Activated CD4-positive, alpha-beta memory T cell treated with anti-CD3 and anti-CD28 coated beads, Interleukin-2, amount 10 ng/mL, durations not matched to agents 7 days and 5 days (primary cell): Measurements from ENCODE around the gene FOXP1. TPM values are rescaled to one million over a fixed set of nuclear protein-coding genes. Genes with fewer than 3 reads are reported as not detected.
"Not testable (repeated sequence)": the region's sequence is repeated elsewhere in the genome, so short reads cannot be mapped to it uniquely, and the experiment has no call there.

Experiments
- CTCF ChIA-PET: fragments of 350-600 bp; sonication (Branson Sonifier 250); formaldehyde crosslinking; loops from one replicate; lab custom pipeline; 2021; ENCODE audit warnings: antibody characterized with exemption, inconsistent platforms; lab: Charles Lee
- POLR2A ChIA-PET: fragments of 350-600 bp; sonication (Branson Sonifier 250); formaldehyde crosslinking; loops from one replicate; lab custom pipeline; 2021; ENCODE audit warnings: antibody characterized with exemption; lab: Charles Lee
- DNase-seq: peaks from one replicate; pipeline ENCODE4 v3.0.0-alpha.2; 2020
- H3K27ac Mint-ChIP-seq: one replicate; pipeline ENCODE4 v1.8.0; 2021; ENCODE audit warnings: mild to moderate bottlenecking, mixed read lengths
- H3K27me3 Mint-ChIP-seq: one replicate; pipeline ENCODE4 v1.8.0; 2021; ENCODE audit warnings: mixed read lengths
- H3K36me3 Mint-ChIP-seq: one replicate; pipeline ENCODE4 v1.8.0; 2021; ENCODE audit warnings: low read depth, mixed read lengths
- H3K4me1 Mint-ChIP-seq: one replicate; pipeline ENCODE4 v1.8.0; 2021; ENCODE audit warnings: mixed read lengths
- H3K4me3 Mint-ChIP-seq: one replicate; pipeline ENCODE4 v1.8.0; 2021; ENCODE audit warnings: mild to moderate bottlenecking, mixed read lengths
- H3K9me3 Mint-ChIP-seq: one replicate; pipeline ENCODE4 v1.8.0; 2021; ENCODE audit warnings: mixed read lengths
- total RNA-seq, 2 experiments: library from RNA; stranded (reverse); gene quantifications; one replicate each; pipeline ENCODE4 v1.2.3, GENCODE V29; 2021

FOXP1 gene
- total RNA-seq, 2 experiments from 2014 or later, result 71.3 to 76.9 TPM

DNA sequence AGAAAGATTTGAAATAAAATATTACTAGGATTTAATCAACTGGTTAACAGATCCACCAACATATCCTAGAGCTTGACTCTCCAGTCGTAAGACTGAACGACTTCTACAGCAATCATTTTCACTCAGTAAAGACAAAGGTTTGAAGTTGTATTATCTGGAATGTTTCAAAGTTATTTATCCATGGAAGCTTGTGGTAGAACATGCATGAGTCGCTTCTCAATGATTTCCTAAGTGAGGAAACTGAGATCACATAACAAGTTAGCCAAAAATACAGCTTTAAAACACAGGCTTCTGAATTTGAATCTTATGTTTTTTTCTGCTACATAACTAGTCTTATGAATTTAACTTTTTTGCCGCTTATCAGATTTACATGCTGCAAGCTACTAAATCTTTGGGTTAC is 241.8 kb downstream of the FOXP1 start:
- H3K4me3 Mint-ChIP-seq, result no peak overlapping the region
- H3K27ac Mint-ChIP-seq, result no peak overlapping the region
- H3K27me3 Mint-ChIP-seq, result no peaks in the 10 kb centered on the region
- peaks cover 5% of the 10 kb centered on the region for H3K9me3 Mint-ChIP-seq
- CTCF ChIA-PET, result no interaction called here
- POLR2A ChIA-PET, result no interaction called here
- peaks cover 3% of the 10 kb centered on the region for H3K36me3 Mint-ChIP-seq
- DNase-seq, result no peak
- H3K4me1 Mint-ChIP-seq, result no peaks in the 10 kb centered on the region

DNA sequence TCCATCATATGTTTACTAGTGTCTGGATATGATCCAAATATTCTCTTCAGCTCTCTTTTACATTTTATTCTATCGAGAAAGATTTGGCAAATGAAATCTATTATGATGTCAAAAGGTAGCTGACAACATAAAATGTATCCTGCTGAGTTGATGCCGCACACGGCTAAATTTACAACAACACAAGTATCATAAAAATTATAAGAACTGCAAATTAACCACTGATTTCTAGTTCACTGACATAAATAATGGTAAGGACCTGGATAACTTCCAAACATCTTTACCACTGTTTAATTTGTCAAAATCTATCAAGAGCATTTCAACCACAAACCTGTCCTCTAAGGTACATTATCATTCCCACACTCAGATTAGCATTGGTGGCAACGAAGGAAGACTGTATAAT is 244.5 kb downstream of the FOXP1 start:
- CTCF ChIA-PET, result no interaction called here
- H3K27ac Mint-ChIP-seq, result no peak overlapping the region
- peaks cover 5% of the 10 kb centered on the region for H3K9me3 Mint-ChIP-seq
- H3K27me3 Mint-ChIP-seq, result no peaks in the 10 kb centered on the region
- H3K4me3 Mint-ChIP-seq, result no peak overlapping the region
- no peak for DNase-seq
- peaks cover 3% of the 10 kb centered on the region for H3K36me3 Mint-ChIP-seq
- POLR2A ChIA-PET, result no interaction called here
- no peaks in the 10 kb centered on the region for H3K4me1 Mint-ChIP-seq

DNA sequence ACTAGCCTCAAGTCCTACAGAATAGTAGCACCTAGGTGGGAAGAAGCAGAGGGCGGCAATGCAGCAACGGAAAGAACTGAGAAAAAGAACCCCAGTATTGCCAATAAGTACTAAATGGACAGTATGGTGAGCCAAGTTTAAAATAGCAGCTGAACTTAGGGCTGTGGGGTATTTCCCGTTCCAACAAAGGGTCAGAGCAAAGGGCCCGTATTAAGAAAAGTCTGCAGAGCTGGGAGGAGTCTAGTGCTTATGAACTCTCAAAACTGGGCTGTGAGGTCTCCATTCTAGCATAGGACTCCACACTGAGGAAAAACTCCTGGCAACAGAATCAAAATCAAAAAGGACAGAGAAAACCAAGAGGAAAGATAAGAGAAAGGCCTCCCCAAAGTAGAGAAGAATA is 250.7 kb downstream of the FOXP1 start:
- Mint-ChIP-seq H3K4me3 (no peak overlapping the region), H3K27me3 (no peaks in the 10 kb centered on the region), H3K27ac (no peak overlapping the region), H3K4me1 (no peaks in the 10 kb centered on the region), H3K9me3 (peaks cover 6% of the 10 kb centered on the region), H3K36me3 (peaks cover 12% of the 10 kb centered on the region)
- POLR2A ChIA-PET, result no interaction called here
- no peak for DNase-seq
- CTCF ChIA-PET, result no interaction called here

DNA sequence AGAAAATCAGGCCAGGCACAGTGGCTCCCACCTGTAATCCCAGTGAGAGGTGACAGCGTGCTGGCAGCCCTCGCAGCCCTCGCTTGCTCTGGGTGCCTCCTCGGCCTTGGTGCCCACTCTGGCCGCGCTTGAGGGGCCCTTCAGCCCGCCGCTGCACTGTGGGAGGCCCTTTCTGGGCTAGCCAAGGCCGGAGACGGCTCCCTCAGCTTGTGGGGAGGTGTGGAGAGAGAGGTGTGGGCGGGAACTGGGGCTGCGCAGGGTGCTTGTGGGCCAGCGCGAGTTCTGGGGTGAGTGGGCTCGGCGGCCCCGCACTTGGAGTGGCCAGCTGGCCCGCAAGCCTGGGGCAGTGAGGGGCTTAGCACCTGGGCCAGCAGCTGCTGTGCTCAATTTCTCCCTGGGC is 252.6 kb downstream of the FOXP1 start:
- no peaks in the 10 kb centered on the region for H3K27me3 Mint-ChIP-seq
- ChIA-PET CTCF (no interaction called here), POLR2A (no interaction called here)
- H3K27ac Mint-ChIP-seq, result no peak overlapping the region
- H3K9me3 Mint-ChIP-seq, result peaks cover 6% of the 10 kb centered on the region
- H3K4me3 Mint-ChIP-seq, result no peak overlapping the region
- H3K4me1 Mint-ChIP-seq, result no peaks in the 10 kb centered on the region
- no peak for DNase-seq
- H3K36me3 Mint-ChIP-seq, result peaks cover 12% of the 10 kb centered on the region

DNA sequence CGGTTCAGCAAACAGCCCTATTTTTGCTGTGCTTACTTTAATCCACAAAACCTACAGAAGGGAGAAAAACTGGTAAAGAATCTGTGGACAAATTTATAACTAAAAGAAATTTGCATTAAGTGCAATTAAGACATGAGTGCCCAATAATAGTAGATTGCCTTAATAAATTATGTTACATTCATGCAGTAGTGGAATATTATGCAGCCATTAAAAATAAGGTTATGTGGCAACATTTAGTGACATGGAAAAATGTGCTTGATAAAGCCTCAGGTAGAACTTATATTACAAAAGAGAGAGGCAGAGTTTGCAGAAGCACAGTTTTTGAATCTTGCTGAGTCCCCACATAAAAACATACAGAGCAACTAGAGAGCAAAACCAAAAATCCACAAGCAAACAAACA is 253.0 kb downstream of the FOXP1 start:
- H3K4me3 Mint-ChIP-seq, result no peak overlapping the region
- H3K4me1 Mint-ChIP-seq, result no peaks in the 10 kb centered on the region
- H3K9me3 Mint-ChIP-seq, result peaks cover 6% of the 10 kb centered on the region
- ChIA-PET POLR2A (no interaction called here), CTCF (no interaction called here)
- DNase-seq, result no peak
- no peaks in the 10 kb centered on the region for H3K27me3 Mint-ChIP-seq
- H3K27ac Mint-ChIP-seq, result no peak overlapping the region
- peaks cover 12% of the 10 kb centered on the region for H3K36me3 Mint-ChIP-seq

DNA sequence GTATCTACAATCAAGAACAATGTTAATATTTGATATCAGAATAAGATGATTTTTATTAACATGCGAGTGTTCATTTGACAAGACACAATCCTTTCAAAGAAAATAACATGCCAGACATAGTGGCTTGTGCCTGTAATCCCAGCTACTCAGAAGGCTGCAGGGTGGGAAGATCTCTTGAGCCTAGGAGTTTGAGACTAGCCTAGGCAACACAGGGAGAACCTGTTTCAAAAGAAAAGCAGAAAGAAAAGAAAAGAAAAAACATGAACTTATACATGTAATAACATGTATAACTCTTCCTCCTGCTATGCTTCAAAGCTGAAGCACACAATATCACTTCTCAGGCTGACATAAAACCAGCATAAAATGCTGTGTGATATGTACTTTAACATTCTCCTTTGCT is 253.7 kb downstream of the FOXP1 start:
- H3K27me3 Mint-ChIP-seq, result no peaks in the 10 kb centered on the region
- peaks cover 12% of the 10 kb centered on the region for H3K36me3 Mint-ChIP-seq
- peaks cover 6% of the 10 kb centered on the region for H3K9me3 Mint-ChIP-seq
- POLR2A ChIA-PET, result no interaction called here
- H3K4me1 Mint-ChIP-seq, result no peaks in the 10 kb centered on the region
- CTCF ChIA-PET, result no interaction called here
- no peak for DNase-seq
- no peak overlapping the region for H3K4me3 Mint-ChIP-seq
- H3K27ac Mint-ChIP-seq, result no peak overlapping the region

DNA sequence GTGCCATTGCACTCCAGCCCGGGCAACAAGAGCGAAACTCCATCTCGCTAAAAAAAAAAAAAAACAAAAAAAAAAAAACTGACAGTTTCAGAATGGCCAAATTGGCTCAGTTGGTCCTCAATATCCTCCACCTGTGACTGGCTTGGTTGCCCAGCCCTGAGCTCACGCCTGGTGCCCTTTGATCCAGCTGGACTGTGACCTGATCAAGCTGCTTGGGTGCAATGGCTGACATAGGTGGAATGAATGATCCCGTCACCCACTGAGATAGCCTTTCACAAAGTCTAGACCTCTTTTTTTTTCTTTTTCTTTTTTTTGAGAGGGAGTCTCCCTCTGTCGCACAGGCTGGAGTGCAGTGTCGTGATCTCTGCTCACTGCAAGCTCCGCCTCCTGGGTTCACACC is 254.6 kb downstream of the FOXP1 start:
- H3K9me3 Mint-ChIP-seq, result peaks cover 6% of the 10 kb centered on the region
- no peak for DNase-seq
- H3K4me1 Mint-ChIP-seq, result no peaks in the 10 kb centered on the region
- POLR2A ChIA-PET, result no interaction called here
- H3K27ac Mint-ChIP-seq, result no peak overlapping the region
- H3K4me3 Mint-ChIP-seq, result no peak overlapping the region
- H3K27me3 Mint-ChIP-seq, result no peaks in the 10 kb centered on the region
- H3K36me3 Mint-ChIP-seq, result peaks cover 12% of the 10 kb centered on the region
- CTCF ChIA-PET, result no interaction called here

DNA sequence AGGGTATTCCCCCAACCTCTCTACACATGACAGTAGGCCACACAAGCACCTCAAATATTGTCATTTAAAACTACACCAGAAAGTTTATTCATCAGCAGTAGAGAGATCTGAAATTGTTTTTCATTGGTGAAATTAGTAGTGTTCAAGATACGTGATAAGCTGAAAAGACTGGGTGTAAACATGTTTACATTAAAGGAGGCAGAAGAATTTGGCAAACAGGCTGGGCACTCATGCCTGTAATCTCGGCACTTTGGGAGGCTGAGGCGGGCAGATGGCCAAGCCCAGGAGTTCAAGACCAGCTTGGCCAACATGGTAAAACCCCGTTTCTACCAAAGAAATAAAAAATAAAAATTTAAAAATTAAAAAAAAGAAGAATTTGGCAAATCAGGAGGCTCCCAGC is 255.6 kb downstream of the FOXP1 start:
- no peak for DNase-seq
- ChIA-PET CTCF (no interaction called here), POLR2A (no interaction called here)
- Mint-ChIP-seq H3K4me1 (no peaks in the 10 kb centered on the region), H3K36me3 (peaks cover 12% of the 10 kb centered on the region), H3K27ac (no peak overlapping the region), H3K4me3 (no peak overlapping the region), H3K9me3 (peaks cover 6% of the 10 kb centered on the region), H3K27me3 (no peaks in the 10 kb centered on the region)

DNA sequence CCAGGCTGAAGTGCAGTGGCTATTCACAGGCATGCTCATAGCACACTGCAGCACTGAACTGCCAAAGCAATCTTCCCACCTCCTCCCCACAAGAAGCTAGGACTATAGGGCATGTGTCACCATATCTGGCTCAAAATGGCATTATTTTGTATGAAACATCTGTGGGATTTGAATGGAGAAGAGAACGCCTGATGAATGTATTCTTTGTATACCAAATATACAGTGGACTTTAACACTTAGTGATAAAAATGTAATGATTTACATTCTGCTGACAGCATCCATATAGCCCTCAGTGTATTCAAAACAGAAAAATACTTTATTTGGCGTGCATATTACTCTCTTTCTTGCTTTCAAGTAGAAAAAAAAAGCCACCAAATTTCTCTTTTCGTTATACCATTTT is 257.8 kb downstream of the FOXP1 start:
- DNase-seq, result no peak
- Mint-ChIP-seq H3K9me3 (peaks cover 4% of the 10 kb centered on the region), H3K4me3 (no peak overlapping the region), H3K36me3 (peaks cover 3% of the 10 kb centered on the region), H3K27me3 (no peaks in the 10 kb centered on the region), H3K27ac (no peak overlapping the region), H3K4me1 (no peaks in the 10 kb centered on the region)
- ChIA-PET POLR2A (no interaction called here), CTCF (no interaction called here)

DNA sequence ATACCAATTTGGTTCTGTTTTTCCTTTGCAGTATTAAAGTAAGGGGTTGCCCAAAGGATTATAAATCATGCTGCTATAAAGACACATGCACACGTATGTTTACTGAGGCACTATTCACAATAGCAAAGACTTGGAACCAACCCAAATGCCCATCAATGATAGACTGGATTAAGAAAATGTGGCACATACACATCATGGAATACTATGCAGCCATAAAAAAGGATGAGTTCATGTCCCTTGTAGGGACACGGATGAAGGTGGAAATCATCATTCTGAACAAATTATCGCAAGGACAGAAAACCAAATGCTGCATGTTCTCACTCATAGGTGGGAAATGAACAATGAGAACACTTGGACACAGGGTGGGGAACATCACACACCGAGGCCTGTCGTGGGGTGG is 259.3 kb downstream of the FOXP1 start:
- H3K4me1 Mint-ChIP-seq, H3K9me3 Mint-ChIP-seq, DNase-seq, POLR2A ChIA-PET, H3K36me3 Mint-ChIP-seq, H3K27me3 Mint-ChIP-seq, H3K27ac Mint-ChIP-seq, CTCF ChIA-PET, H3K4me3 Mint-ChIP-seq: not testable (repeated sequence)

DNA sequence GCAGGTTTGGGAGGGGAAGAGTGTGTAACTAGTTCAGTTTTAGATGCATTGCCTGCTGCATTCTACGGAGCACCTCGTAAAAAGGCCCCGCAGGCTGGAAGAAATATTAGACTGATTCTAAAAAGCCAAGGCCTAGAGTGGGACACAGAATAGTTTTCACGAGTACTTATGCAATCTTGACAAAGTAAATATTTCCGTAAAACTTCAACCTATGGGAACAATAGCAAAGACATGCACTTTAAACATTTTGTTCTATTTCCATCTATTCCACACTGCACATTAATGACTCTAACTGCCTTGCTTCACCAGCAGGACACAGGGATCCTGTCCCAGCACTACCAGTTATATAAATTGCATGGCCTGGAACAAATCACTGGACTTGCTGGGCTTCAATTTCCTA is 260.0 kb downstream of the FOXP1 start:
- ChIA-PET POLR2A (no interaction called here), CTCF (no interaction called here)
- H3K4me3 Mint-ChIP-seq, result no peak overlapping the region
- H3K4me1 Mint-ChIP-seq, result no peaks in the 10 kb centered on the region
- H3K27me3 Mint-ChIP-seq, result no peaks in the 10 kb centered on the region
- H3K27ac Mint-ChIP-seq, result no peak overlapping the region
- H3K36me3 Mint-ChIP-seq, result no peaks in the 10 kb centered on the region
- no peaks in the 10 kb centered on the region for H3K9me3 Mint-ChIP-seq
- no peak for DNase-seq

DNA sequence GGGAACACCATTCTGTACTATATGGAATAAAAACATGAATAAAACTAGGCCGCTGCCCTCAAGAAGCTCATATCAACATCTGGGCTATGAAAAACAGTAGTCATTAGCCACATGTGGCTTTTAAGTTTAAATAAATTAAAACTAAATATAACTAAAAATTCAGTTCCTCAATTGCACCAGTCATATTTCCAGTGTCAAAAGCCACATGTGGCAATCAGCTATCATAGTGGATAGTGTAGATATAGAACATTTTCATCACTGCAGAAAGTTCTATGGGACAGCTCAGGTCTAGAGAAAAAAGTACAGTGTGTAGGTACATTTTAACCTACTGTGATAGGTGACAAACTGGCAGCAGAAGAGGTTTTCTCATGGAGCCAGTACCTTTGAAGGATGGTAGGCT is 261.4 kb downstream of the FOXP1 start:
- Mint-ChIP-seq H3K27ac (no peak overlapping the region), H3K9me3 (no peaks in the 10 kb centered on the region), H3K27me3 (no peaks in the 10 kb centered on the region), H3K36me3 (no peaks in the 10 kb centered on the region), H3K4me3 (no peak overlapping the region), H3K4me1 (no peaks in the 10 kb centered on the region)
- ChIA-PET POLR2A (no interaction called here), CTCF (no interaction called here)
- no peak for DNase-seq

DNA sequence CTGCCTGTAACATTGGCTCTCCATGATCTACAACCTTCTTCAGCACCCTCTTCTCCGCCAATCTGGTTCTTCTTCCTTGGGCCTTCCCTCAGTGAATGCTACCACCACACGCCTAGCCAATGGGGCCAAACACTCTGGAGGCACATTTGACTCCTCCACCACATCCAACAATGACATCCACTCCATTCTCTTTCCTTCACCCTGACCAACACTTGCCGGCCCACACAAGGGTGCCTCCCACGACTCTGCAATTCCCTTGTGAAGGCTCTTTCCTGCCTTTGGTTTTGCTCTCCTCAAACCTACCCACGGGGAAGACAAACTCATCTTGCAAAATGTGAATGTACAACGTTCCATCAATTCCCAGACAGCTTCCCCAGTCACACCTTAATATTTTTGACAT is 263.8 kb downstream of the FOXP1 start:
- ChIA-PET POLR2A (no interaction called here), CTCF (no interaction called here)
- DNase-seq, result no peak
- no peaks in the 10 kb centered on the region for H3K4me1 Mint-ChIP-seq
- no peaks in the 10 kb centered on the region for H3K27me3 Mint-ChIP-seq
- no peak overlapping the region for H3K27ac Mint-ChIP-seq
- no peaks in the 10 kb centered on the region for H3K9me3 Mint-ChIP-seq
- H3K4me3 Mint-ChIP-seq, result no peak overlapping the region
- no peaks in the 10 kb centered on the region for H3K36me3 Mint-ChIP-seq

DNA sequence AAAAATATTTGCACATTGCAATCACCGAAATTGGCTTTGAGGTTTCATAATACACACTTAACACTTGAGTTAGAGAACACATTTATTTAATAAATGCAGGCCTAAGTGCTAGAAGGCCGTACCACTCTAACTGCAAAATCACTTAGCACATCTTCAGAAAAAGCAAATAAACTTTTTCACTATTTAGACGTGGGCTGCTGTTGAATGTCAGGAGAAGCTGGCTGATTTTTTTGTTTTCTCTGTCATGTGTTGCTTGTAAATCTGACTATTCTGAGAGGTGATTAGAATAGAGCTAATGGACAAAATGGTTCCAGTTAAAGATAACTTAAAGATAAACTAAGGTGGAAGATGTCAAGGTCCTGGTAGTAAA is 265.1 kb downstream of the FOXP1 start:
- H3K4me3 Mint-ChIP-seq, result no peak overlapping the region
- no peaks in the 10 kb centered on the region for H3K9me3 Mint-ChIP-seq
- no peak for DNase-seq
- H3K4me1 Mint-ChIP-seq, result no peaks in the 10 kb centered on the region
- H3K36me3 Mint-ChIP-seq, result no peaks in the 10 kb centered on the region
- H3K27me3 Mint-ChIP-seq, result no peaks in the 10 kb centered on the region
- POLR2A ChIA-PET, result no interaction called here
- no peak overlapping the region for H3K27ac Mint-ChIP-seq
- CTCF ChIA-PET, result no interaction called here
